ENCODE data around the gene DNTTIP2.
"Not testable (repeated sequence)": the region's sequence is repeated elsewhere in the genome, so short reads cannot be mapped to it uniquely, and the experiment has no call there.

- not testable (repeated sequence) for TF ChIP-seq CTCF, POLR2AphosphoS5, POLR2A (IDR thresholded peaks at IDR 0.05)
Observed at GRCh38 chr1:93833293-93833692, 45.7 kb downstream of the DNTTIP2 start.
